Measurements from ENCODE around the gene RPL7A. TPM values are rescaled to one million over a fixed set of nuclear protein-coding genes. Genes with fewer than 3 reads are reported as not detected.
A peak's percentile ranks its signal among the peaks of the same experiment; 100 is the strongest.

Gene RPL7A
- total and polyA plus RNA-seq, 2 of the 13 experiments (the other 11 are each of a cell fraction or from before 2014, with no cell fraction given) = 2,401 to 2,938 TPM

- TF ChIP-seq, protein P1, sequence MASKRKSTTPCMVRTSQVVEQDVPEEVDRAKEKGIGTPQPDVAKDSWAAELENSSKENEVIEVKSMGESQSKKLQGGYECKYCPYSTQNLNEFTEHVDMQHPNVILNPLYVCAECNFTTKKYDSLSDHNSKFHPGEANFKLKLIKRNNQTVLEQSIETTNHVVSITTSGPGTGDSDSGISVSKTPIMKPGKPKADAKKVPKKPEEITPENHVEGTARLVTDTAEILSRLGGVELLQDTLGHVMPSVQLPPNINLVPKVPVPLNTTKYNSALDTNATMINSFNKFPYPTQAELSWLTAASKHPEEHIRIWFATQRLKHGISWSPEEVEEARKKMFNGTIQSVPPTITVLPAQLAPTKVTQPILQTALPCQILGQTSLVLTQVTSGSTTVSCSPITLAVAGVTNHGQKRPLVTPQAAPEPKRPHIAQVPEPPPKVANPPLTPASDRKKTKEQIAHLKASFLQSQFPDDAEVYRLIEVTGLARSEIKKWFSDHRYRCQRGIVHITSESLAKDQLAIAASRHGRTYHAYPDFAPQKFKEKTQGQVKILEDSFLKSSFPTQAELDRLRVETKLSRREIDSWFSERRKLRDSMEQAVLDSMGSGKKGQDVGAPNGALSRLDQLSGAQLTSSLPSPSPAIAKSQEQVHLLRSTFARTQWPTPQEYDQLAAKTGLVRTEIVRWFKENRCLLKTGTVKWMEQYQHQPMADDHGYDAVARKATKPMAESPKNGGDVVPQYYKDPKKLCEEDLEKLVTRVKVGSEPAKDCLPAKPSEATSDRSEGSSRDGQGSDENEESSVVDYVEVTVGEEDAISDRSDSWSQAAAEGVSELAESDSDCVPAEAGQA (IDR thresholded peaks at IDR 0.05; ENCODE audit: low read depth) = no peak
- TF ChIP-seq, protein P1 (CRISPR knock-in tag; IDR thresholded peaks at IDR 0.05; ENCODE audit: borderline replicate concordance) = no peak
- no peak for TF ChIP-seq ZBTB39 (CRISPR knock-in tag; IDR thresholded peaks at IDR 0.05)
These were observed 38.3 kb downstream of the RPL7A start (continued) for GRCh38 chr9:133386338-133386737.

DNA sequence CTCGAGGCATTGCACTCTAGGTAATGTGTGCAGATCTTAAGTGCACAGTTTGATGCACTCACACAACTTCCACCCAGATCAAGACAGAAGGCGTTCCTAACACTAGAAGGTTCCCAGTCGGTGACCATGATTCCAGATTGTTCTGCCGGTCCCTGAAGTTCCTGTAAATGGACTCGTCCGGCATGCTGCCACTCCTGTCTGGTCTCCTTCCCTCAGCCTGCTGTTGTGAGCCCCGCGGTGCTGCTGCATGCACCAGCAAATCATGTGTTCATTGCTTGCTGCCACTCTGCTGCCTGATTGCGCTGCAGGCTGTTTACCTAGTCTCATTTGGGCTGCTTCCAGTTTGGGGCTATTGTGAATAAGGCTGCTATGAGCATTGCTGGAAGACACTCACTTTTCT, 39.7 kb downstream of the RPL7A start:
- no TSS peak for BruUV-seq (replicated peaks)
- CTCF ChIA-PET (ENCODE audit: low intra/inter-chr PET ratio, low total read pairs) = no interaction called here
- POLR2A ChIA-PET = interaction anchor here (2.2 kb wide), 1 partner anchor 11 kb away, joined by 9 read pairs; the partner anchor contains the start of gene STKLD1
- Histone ChIP-seq H3K9me3 (ENCODE audit: low read length) (peaks cover 8% of the 10 kb centered on the region; the same call in 1 of the 2 replicates), H3K27me3 (ENCODE audit: control insufficient read depth in 1 of 2, insufficient read depth in 2 of 2, low read length in 2 of 2) (no peaks in the 10 kb centered on the region), H3K27ac (ENCODE audit: extremely low read length, insufficient read depth, low read length) (no peak overlapping the region), H3K9ac (ENCODE audit: insufficient read depth, low read depth, low read length) (no peak overlapping the region), H4K20me1 (ENCODE audit: insufficient read depth, low read length) (no peaks in the 10 kb centered on the region), H2AFZ (ENCODE audit: low read length) (no peak overlapping the region), H3K79me2 (ENCODE audit: insufficient read depth, low read length) (no peaks in the 10 kb centered on the region), H3K4me1 (ENCODE audit: insufficient read depth, low read length) (peaks cover 81% of the 10 kb centered on the region), H3K4me3 (replicated peaks in 1 of 3; ENCODE audit: insufficient read depth in 1 of 3, low read depth in 2 of 3, low read length in 3 of 3) (peak overlapping the region in 1 of 3 experiments; percentile 27; a peak in 2 of 6 replicates), H3K36me3 (replicated peaks in 1 of 2; ENCODE audit: control insufficient read depth in 1 of 2, insufficient read depth in 2 of 2, low read length in 2 of 2) (no peaks in the 10 kb centered on the region), H3K4me2 (ENCODE audit: low read depth, low read length) (peak overlapping the region; percentile 62)
- intact Hi-C loops (cut with micrococcal nuclease; ENCODE audit: unreplicated experiment) (no loop called here), in situ Hi-C loops (cut with HindIII; ENCODE audit: extremely low pct_ligation_motif_present, low pct_unique_long_range_greater_than_20kb) (no loop called here)
- ATAC-seq = peak; percentile 23
- peak; percentile 17 for DNase-seq (ENCODE audit: low spot score)
- peak; percentile 67 for FAIRE-seq
- whole genome bisulfite sequencing (ENCODE audit: low lambda C conversion rate) = 3% methylated on average over 6 of the region's 9 CpGs
- TF ChIP-seq AKAP8 (CRISPR knock-in tag; IDR thresholded peaks at IDR 0.05) = no peak
- TF ChIP-seq DMAP1 (CRISPR knock-in tag; IDR thresholded peaks at IDR 0.05) = no peak
- TF ChIP-seq ZBTB7A (CRISPR knock-in tag; IDR thresholded peaks at IDR 0.05) = no peak
- TF ChIP-seq SAP130 (CRISPR knock-in tag; IDR thresholded peaks at IDR 0.05; ENCODE audit: low read depth) = peak; percentile 31; the same call in 1 of the 2 replicates
- TF ChIP-seq THAP7 (CRISPR knock-in tag; IDR thresholded peaks at IDR 0.05) = peak; percentile 42; the same call in 1 of the 2 replicates
- no peak for TF ChIP-seq ATF5 (CRISPR knock-in tag; IDR thresholded peaks at IDR 0.05; ENCODE audit: low read depth)
- TF ChIP-seq RFX5 (IDR thresholded peaks at IDR 0.05; ENCODE audit: low read depth, low read length) = no peak

Data from HepG2 (cell line).